Stimulated activated CD8-positive, alpha-beta memory T cell treated with anti-CD3 and anti-CD28 coated beads, Interleukin-15, amount 100 ng/mL, for 48 hours (primary cell): ENCODE data around the gene LDLRAD4.
"Not testable (repeated sequence)": the region's sequence is repeated elsewhere in the genome, so short reads cannot be mapped to it uniquely, and the experiment has no call there.

ENCODE experiments used
- DNase-seq, 2 donors: peaks; one replicate each; pipeline ENCODE4 v3.0.0-alpha.2; 2020; ENCODE audit warnings: low read depth in 2 of 2

The LDLRAD4 gene

DNA sequence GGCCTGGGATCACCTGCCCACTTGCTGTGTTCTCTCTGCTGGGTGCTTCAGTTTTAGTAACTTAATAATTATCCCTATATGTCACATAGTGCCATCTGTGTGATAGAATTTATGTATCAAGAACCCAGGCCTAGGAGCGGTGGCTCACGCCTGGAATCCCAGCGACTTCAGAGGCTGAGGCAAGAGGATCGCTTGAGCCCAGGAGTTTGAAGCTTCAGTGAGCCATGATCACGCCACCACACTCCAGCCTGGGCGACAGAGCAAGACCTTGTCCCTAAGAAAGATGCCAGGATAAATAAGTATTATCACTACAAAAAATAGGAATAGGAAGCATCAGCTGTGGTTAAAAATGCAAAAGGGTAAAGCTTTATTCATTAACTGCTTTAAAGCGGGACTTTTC is 267.0 kb downstream of the LDLRAD4 start:
- no peak for DNase-seq

DNA sequence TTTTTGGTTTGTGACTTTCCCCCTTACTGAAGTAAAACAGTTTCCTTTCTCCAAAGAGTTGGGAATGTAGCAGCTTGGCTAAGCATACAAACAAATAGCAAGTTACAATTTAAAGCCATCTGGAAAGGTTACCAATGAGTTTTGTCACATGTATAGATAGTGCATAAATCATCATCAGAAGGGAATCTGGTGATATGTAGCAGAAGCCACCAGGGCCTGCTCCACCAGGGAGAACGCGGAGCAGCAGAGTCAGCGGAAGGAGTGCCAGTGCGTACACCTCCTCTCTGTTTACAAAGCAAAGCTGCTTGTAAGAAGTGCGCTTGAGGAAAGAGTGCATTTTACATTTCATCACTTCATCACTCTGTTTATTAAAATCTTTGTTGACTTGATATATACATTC is 267.7 kb downstream of the LDLRAD4 start:
- no peak for DNase-seq

DNA sequence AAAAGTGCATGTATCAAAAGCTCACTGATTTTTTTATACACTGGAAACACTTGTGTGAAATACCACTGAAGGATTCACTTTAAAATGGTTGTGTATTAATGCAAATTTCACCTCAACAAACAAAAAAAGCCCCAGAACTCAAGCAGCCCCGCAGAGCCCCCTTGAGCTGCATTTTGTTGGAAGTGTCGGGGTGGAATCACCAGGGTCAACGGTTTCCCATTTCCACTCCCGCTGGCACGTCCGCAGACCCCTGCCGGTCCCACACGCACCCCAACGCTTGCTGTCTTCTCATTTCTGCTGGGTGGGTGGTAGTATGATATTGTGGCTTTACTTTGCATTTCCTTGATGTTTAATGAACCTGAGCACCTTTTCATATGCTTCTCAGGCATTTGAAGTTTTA is 268.1 kb downstream of the LDLRAD4 start:
- DNase-seq = no peak

DNA sequence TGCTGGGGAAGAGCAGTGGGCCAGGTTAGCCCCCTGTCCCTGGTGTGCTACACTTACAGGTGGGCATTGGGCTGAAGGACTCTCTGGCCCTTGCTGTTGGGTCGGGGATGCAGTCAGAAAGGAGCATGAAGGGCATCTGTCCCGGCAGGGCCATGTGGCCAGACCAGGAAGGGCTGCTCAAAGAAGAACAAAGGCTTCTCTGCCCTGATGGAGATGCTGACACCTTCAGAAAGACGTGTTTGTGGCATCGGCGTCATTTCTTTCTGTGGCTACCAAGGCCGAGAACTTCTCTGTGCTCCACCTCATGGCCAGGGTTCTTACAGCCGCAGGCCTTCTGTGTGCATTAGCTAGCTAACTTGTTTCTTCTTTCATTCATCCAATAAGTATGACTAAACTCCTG is 268.7 kb downstream of the LDLRAD4 start:
- DNase-seq = no peak

DNA sequence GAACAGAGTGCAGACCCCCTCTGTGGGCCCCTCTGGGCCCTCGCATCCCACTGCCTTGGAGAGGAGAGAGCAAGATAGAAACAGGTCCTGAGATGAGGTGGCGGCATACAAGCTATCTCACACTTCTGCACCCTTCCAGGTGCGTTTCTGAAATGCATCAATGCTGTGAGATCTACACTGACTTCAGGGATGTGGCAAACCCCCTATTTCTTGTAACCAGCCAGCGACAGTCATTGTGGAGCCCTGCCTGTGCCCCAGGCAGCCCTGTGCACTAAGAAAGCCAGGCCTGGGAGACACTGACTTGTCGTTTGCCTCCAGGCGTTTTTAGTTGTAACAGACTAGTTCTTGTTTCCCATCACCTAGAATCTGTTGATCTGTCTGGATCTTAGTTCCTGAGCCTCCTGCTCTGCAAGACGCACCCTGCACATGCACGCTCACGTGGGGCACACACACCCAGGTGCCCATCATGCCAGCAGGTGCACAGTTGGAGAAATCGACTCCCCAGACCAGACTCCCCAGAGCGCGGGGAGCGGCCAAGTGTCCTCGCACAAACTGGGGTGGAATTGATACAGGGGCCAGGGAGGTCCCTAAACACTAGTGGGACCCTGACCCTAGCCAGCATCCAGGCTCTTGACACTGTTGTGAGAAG is 269.8 kb downstream of the LDLRAD4 start:
- DNase-seq = no peak

DNA sequence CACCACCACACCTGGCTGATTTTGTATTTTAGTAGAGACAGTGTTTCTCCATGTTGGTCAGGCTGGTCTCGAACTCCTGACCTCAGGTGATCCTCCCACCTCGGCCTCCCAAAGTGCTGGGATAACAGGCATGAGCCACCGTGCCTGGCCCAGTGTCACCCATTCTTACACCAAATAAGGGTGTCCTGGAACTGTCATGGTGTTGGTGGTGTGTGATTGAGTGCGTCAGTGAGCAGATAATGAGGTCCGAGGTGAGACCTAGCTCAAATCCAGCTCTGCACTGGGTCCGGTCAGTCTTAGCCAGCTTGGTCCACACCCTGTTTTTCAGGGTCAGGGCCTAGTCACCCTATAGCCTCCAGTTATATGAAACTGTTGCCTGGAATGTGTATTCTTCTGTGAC is 270.7 kb downstream of the LDLRAD4 start:
- DNase-seq = not testable (repeated sequence)

DNA sequence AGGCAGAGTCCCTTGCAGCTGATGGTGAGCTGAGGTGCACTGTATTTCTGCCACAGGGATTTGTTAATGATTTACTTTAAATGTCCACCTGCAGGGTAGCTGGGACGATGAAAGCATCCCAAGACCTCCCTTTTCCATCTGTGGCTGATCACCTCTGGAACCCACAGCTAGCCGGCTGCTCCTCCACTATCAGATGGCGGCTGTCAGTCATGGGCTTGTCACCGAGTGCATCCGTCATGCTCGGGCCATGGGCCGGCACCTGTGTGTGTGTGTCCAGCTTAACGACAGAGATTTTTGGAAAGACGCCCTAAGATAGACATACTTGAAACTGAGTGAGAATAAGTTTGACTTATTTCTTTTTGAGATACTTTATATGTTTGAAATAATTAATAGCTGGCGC is 272.6 kb downstream of the LDLRAD4 start:
- DNase-seq = no peak

DNA sequence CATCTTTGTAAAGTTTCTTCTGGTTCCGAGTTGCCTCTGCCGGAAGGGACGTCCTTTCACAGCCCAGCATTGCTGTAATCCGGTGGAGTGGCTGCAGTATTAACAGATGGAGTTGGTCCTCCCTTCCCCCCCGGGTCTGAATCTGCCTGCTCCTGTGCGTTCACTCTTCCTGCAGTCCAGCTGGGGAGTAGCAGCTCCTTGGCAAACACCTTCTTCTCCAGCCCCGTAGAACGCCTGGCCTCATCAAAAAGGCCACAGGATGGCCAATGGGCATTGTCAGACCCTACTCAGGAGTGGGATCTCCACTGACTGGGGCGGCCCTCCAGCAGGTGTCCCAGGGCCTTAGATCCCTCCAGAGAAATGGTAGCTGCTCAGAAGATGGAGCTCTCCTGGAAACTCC is 273.8 kb downstream of the LDLRAD4 start:
- no peak for DNase-seq

DNA sequence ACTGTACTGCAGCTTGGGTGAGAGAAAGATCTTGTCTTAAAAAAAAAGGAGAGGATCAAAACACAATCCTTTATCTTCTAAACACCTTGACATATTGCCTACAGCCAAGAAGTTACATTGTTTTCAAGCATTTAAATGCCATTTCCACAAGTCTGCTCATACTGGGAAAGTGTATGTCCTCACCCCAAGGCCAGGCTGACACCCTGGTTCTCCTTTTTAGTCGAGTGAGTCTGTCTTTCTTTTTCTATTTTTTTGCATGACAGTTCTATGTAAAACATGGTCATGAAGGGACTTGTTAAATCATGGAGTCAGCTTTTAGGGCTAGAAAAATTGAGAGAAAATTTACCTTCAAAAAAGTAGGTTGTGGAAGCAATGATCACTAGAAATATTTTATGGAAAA is 274.5 kb downstream of the LDLRAD4 start:
- no peak for DNase-seq

DNA sequence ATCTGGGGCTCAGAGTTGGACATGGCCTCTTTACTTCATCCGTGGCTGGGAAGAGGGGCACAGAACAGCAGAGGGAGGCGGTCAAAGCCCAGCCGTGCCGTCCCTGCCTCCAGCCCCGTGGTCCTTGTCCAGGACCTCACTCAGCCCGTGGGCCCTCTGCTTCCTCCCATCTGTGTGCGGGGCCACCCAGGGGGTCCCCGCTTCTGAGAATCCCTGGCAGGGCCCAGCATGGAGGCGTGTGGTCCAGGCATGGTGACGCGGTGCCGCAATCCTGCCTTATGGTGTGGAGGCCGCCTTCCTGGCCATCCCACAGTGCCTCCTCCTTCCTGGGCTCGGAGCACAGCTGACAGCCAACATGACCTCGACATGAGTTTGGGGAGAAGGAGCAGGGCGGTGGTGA is 275.2 kb downstream of the LDLRAD4 start:
- DNase-seq = no peak

DNA sequence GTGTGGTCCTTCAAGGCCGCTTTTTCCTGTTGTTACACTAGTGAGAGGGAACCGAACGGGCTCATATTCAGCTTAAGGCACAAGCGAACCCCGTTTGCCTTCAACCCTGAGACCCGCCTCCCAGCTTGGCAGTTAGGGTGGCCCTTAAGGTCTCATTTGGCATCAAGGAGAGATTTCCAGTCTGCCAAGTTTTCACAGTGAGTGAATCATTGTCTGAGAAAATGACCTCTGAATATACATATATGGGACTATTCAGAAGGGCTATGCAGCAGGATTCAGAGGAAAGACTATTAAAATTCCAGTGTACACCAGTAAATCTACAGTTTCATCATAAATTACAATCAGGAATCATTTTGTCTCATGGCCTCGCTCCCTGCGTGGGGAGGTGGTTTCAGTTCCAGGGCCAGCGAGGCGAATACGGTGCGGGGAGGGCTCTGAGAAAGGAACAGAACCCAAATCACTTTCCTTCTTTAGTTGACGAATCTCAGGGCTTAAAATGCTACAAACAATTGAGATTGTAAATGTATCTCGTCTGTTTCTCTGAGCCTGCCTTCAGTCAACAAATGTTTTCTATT is 276.4 kb downstream of the LDLRAD4 start:
- DNase-seq = no peak

DNA sequence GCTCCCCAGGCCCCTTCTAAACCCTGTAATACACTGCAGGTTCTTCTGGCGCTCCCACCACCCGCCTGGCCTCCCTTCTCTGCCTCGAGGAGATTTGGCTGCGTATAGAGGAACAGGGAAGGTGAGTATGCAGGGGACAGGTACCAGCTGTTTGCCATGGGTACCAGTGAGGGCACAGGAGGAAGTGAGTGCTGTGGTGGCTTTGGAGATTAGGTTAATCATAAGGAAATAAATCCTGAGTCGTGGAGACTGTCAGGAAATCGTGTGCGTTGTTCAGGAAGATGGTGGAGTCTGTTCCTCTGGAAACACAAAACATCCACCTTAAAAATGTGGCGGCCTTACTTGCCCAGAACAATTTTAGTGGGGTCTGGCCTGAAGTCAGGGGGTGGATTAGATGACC is 277.4 kb downstream of the LDLRAD4 start:
- no peak for DNase-seq

DNA sequence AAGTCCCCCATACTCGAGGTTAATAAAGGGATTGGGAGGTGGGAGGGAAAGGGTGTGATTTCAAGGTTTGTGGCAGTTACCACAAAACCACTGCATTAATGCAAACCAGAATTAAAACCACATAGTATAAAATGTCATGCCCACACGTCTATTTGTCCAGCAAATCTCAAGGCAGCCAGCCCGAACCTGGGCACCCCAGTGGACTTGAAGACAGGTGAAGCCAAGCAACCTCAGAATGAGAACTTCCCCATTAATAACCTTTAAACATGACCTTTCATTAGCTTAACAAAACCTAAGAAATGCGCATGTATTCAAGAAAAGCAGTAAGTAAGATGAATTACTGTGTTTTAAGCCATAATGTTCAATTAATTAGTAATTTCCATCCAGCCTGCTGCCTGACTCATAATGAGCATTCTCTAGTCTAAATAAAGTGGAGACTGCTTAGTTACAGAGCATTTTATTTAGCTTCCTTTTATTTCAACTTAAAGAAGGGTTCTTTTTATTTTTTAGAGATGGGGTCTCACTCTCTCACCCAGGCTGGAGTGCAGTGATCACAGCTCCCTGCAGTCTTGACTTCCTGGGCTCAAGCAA is 278.2 kb downstream of the LDLRAD4 start:
- no peak for DNase-seq

DNA sequence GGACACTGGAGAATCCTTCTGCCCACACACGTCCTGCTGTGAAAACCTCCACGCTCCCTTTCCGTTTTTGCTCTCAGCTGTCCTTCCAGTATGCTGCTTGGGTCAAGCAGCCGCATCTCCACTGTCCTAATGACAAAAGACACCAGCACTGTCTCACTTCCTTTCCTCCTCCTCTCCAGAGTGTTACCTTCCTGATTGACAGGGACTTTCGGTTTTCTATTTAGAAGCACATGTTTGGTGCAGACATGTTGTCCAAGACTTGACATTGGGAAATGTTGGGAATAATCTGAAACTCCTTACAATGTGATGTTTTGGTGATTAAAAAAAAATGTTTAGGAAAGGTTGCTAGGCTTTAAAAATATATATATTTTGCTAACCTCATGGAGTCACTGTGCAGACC is 281.2 kb downstream of the LDLRAD4 start:
- DNase-seq = no peak

DNA sequence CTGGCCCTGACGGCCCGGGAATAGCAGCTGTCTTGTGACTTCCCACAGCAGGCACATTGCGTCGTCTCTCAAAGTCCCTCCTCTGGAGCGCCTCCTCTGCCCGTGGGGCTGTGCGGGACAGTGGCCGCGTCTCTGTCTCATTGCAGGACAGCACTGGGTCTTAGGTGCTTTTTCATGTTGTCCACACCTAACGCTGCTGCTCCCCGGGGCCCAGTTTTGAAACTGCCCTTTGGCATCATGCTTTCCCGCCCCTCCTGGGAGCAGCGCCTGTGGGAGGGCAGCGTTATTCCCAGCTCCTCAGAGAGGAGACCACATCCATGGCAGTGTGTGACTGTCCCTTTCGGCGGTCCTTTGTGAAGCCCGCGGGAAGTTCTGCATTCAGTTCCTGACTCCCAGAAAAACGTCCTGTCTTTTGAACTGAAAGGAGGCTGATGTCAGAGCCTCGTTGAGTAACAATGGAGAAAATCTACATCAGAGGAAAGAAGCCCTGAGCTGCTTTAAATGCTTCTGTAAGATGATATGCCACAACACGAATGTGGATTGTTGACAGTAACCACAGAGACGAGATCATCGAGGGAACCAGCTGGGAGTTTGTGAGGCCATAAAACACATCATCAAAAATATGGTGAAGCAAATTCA is 281.8 kb downstream of the LDLRAD4 start:
- no peak for DNase-seq

DNA sequence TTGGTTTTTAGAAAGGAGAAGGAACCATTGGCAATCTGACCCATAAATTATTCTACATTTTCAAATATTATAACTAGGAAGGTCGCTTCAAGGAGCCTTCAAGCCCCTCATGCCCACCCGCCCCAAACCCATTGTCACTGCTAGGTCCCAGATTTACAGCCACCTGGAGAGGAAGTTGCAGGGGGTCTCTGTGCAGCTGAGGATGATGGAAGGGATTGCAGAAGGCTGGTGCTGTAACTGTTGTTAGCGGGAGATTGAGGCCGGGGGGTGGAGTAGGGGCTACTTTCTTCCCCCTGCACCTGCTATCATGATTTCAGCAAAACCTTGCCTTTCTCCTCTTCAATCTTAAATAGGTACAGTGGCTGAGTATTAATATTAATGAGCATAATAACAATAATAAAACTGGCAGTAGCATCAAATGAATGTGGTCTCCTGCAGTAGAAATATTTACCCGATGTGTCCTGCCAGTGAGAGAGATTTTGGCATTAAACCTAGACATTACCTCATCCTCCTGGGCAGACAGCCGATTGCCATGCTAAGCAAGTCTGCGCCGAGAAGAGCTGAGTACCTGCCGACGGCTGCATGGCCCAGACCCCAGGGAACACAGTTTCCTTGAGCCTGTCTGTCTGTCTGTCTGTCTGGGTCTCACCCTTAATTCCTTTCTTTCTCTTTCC is 282.4 kb downstream of the LDLRAD4 start:
- no peak for DNase-seq

DNA sequence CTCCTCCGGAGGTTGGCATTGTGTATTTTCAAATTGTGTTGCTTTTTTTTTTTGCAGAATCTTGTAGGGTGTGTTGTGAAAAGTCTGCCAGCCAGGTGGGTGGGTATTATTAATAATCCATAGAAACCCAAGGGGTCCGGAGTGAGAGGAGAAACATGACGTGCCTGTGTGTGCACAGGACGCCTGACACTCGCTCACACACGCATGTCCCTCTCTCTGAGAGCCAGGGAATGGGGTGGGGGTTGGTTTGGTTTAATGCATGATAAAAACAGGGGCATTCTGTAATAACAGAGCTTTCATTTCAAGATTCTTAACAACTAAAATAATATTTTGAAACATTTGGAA is 283.0 kb downstream of the LDLRAD4 start:
- DNase-seq = no peak

DNA sequence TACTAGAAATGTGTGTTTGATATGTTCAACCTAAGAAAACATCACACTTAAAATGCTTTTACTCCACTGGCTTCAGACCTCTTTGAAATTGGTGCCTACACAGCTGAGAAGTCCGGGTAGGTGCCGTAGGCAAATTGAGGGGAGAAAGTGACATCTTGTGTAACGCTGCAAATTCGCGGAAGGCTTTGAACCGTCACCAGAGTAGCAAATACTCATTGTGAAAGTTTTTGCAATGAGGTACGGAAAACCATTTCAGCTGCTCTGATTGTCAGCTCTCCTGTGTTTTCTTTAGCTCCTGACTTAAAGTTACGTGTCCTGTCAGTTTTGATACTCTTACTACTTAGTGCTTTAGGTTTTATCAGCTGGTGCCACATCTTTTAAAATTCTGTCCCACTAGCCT is 283.3 kb downstream of the LDLRAD4 start:
- DNase-seq = no peak

DNA sequence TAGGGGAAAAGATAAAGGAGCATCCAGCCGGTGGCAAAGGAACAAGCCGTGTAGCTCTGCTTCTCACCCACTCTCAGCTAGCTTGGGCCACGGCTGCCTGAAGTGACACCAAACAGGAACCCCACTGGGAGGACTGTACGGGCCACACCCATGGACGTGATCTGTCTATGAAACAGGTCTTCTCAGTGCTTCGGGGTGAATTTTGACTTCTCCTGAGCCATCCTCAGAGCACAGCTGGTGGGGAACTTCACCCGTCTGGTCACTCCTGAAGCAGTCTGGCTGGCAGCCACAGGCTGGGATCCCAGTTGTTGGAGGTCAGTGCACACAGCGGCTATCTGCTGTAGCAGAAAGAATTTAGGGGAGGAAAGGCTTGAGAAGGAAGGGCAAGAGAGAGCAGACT is 284.0 kb downstream of the LDLRAD4 start:
- no peak for DNase-seq

DNA sequence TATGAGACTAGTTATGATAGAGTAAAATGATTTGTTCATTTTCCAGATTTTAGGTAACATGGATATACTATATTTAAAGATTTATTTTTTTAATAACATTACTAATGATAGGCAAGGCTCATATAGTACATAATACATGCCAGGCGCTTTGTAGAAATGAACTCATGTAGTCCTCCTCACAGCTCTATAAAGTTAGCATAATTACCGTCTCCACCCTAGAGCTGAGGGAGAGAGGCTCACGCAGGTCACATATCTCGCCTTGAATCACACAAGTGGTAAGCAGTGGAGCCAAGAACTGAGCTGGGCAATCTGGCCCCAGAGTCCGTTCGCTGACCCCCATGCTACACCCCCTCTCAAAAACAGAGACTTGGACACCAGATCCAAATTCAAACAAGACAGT is 285.3 kb downstream of the LDLRAD4 start:
- DNase-seq = no peak

DNA sequence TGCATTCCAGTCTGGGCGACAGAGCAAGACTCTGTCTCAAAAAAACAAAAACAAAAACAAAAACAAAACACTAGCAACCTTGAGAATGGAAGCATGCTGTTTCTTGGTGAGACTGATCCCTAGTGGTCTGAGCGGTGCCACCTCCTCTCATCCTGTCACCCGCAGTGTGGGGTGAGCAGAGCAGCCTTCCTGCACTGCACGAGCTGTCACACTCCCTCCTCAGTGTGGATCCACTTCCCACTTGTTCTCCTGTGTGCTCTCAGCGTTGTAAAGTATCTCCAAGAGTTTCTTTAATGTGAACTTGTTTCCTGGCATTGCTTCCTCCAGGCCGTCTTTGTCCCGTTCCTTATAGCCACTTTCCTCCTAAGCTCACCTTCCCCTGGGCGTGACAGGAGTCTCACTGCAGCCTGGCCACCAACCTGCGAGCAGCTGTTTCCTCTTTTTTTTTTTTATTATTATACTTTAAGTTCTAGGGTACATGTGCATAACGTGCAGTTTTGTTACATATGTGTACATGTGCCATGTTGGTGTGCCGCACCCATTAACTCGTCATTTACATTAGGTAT is 287.3 kb downstream of the LDLRAD4 start:
- DNase-seq = no peak

DNA sequence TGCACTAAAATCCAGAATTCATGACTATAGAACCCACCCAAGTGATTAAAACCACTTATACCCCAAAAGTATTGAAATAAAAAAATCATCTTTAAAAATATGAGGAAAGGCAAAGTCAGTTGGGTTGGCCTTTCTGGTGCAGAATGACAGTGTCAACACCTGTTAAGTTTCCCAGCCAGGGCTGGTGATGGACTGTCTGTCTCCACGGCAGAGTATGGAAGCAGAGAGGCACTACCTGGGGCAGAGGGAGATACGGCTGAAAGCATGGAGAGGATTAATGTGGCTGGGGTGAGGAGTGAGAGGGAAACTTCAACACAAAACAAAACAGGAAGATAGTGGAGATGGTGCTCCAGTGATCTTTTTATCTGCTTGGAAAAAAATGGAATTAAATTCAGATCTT is 292.0 kb downstream of the LDLRAD4 start:
- DNase-seq = no peak
